K562 (cell line): ENCODE data around the gene USHBP1. TPM values are rescaled to one million over a fixed set of nuclear protein-coding genes. Genes with fewer than 3 reads are reported as not detected.

Source experiments
- CCNT2 ChIP-seq: IDR thresholded peaks from 2 replicates; pipeline ENCODE4 v1.6.1; 2011; ENCODE audit warnings: borderline replicate concordance, low read depth, mild to moderate bottlenecking, moderate library complexity, mixed read lengths, low read length; ENCODE audit not compliant: insufficient read length; ENCODE audit errors: extremely low read depth
- CGGBP1 ChIP-seq: fragments of 250-450 bp; sonication (Bioruptor Pico); IDR thresholded peaks from 2 replicates; pipeline ENCODE4 v1.9.0; 2021; ENCODE audit warnings: mild to moderate bottlenecking
- EGR1 ChIP-seq: fragments of 450-650 bp; conservative IDR thresholded peaks from 2 replicates; pipeline ENCODE4 v1.6.1; 2017; ENCODE audit warnings: mild to moderate bottlenecking
- MBD1 ChIP-seq: fragments of 250-450 bp; sonication (Bioruptor Pico); IDR thresholded peaks from 2 replicates; pipeline ENCODE4 v1.8.0; 2022; ENCODE audit warnings: inconsistent platforms
- MED1 ChIP-seq: sonication (generic); formaldehyde crosslinking; IDR thresholded peaks from 2 replicates; pipeline ENCODE4 v1.8.1; 2023; ENCODE audit warnings: missing genetic modification reagents, borderline replicate concordance
- MLLT1 ChIP-seq, 2 experiments: fragments of 450-650 bp; IDR thresholded peaks; 2 replicates each; pipeline ENCODE4 v1.6.1; 2016
- NFIX ChIP-seq: fragments of 250-450 bp; sonication (Bioruptor Pico); IDR thresholded peaks from 2 replicates; pipeline ENCODE4 v1.4.0; 2020; ENCODE audit warnings: low read depth, mild to moderate bottlenecking, moderate library complexity
- RBM22 ChIP-seq: fragments of 200-400 bp; formaldehyde crosslinking; IDR thresholded peaks from 2 replicates; pipeline ENCODE4 v1.6.1; 2018; ENCODE audit warnings: low read length, low read depth; ENCODE audit not compliant: poor library complexity, severe bottlenecking
- RBM34 ChIP-seq: fragments of 200-400 bp; formaldehyde crosslinking; IDR thresholded peaks from 2 replicates; pipeline ENCODE4 v1.6.1; 2018; ENCODE audit warnings: low read length, borderline replicate concordance; ENCODE audit not compliant: insufficient read depth
- RFX1 ChIP-seq: fragments of 450-650 bp; IDR thresholded peaks from 2 replicates; pipeline ENCODE4 v1.6.1; 2016; ENCODE audit warnings: mild to moderate bottlenecking, moderate library complexity
- SMARCA4 ChIP-seq: fragments of 450-650 bp; IDR thresholded peaks from 2 replicates; pipeline ENCODE4 v1.6.1; 2016
- TAF9B ChIP-seq: fragments of 450-650 bp; IDR thresholded peaks from 2 replicates; pipeline ENCODE4 v1.6.1; 2018; ENCODE audit warnings: mild to moderate bottlenecking; ENCODE audit not compliant: partially characterized antibody
- TEAD4 ChIP-seq, 2 experiments: sonication (generic) in 1 of 2; formaldehyde crosslinking in 1 of 2; IDR thresholded peaks; 2 replicates each; pipeline versions ENCODE4 v1.6.1 to v1.8.0; 2012 to 2022; ENCODE audit warnings: borderline replicate concordance in 1 of 2, inconsistent platforms in 1 of 2, low read length in 1 of 2, mild to moderate bottlenecking in 1 of 2, missing genetic modification reagents in 1 of 2
- TSC22D4 ChIP-seq: fragments of 450-650 bp; IDR thresholded peaks from 2 replicates; pipeline ENCODE4 v1.6.1; 2016; ENCODE audit warnings: missing genetic modification characterization, missing biosample characterization, control low read depth
- ZBED1 ChIP-seq: IDR thresholded peaks from 2 replicates; pipeline ENCODE4 v1.6.1; 2014
- ZBTB1 ChIP-seq: sonication (generic); formaldehyde crosslinking; IDR thresholded peaks from 2 replicates; pipeline ENCODE4 v1.8.1; 2023; ENCODE audit warnings: missing genetic modification reagents, low read depth, mild to moderate bottlenecking, borderline replicate concordance
- ZBTB33 ChIP-seq: sonication (generic); formaldehyde crosslinking; IDR thresholded peaks from 2 replicates; pipeline ENCODE4 v1.8.1; 2023; ENCODE audit warnings: mild to moderate bottlenecking, missing genetic modification reagents
- ZNF184 ChIP-seq: sonication (generic); formaldehyde crosslinking; IDR thresholded peaks from 2 replicates; pipeline ENCODE4 v1.5.0; 2020; ENCODE audit warnings: missing genetic modification reagents
- ZNF311 ChIP-seq: fragments of 250-450 bp; sonication (Bioruptor Pico); IDR thresholded peaks from 2 replicates; pipeline ENCODE4 v1.4.0; 2020; ENCODE audit warnings: mild to moderate bottlenecking, moderate library complexity
- ZNF655 ChIP-seq: fragments of 250-450 bp; sonication (Bioruptor Pico); IDR thresholded peaks from 2 replicates; pipeline ENCODE4 v1.5.0; 2021
- ZNF707 ChIP-seq: fragments of 250-450 bp; sonication (Bioruptor Pico); conservative IDR thresholded peaks from 2 replicates; pipeline ENCODE4 v1.8.0; 2022; ENCODE audit warnings: inconsistent platforms, mild to moderate bottlenecking, moderate library complexity
- ZNF785 ChIP-seq: fragments of 250-450 bp; sonication (Bioruptor Pico); IDR thresholded peaks from 2 replicates; pipeline ENCODE4 v1.4.0; 2020; ENCODE audit warnings: mild to moderate bottlenecking
- ZSCAN29 ChIP-seq: fragments of 450-650 bp; IDR thresholded peaks from 2 replicates; pipeline ENCODE4 v1.6.1; 2017
- polyA plus RNA-seq, 8 experiments: library from polyadenylated mRNA; depleted of rRNA in 4 of 8; stranded (reverse) in 5 of 8; unstranded in 3 of 8; fragments of >200 nt; fragmentation: Nextera tagmentation in 2 of 8; fragmentation: Illumina TruSeq in 1 of 8; extraction: Ambion mirVana in 2 of 8; extraction: Trizol in 1 of 8; gene quantifications; 2 replicates each; pipeline versions ENCODE4 v1.2.1 to v1.2.3, GENCODE V29; 2011 to 2014; ENCODE audit warnings: inconsistent platforms in 1 of 8, missing spikeins in 1 of 8
- total RNA-seq, 7 experiments: library from RNA; depleted of rRNA in 6 of 7; stranded (reverse); fragments of >200 nt in 6 of 7; fragmentation: Illumina TruSeq in 2 of 7; extraction: Trizol in 2 of 7; gene quantifications; 2 replicates each; pipeline versions ENCODE4 v1.2.1 to v1.2.3, GENCODE V29; 2011 to 2021; ENCODE audit warnings: low replicate concordance in 1 of 7

USHBP1 gene
- total and polyA plus RNA-seq, 9 of the 15 experiments (the other 6 are each of a cell fraction or from before 2014, with no cell fraction given), result 0.03 to 0.10 (median 0.05) TPM; not detected in 5

GRCh38 chr19:17282488-17283125 is 18.1 kb upstream of the USHBP1 start (continued):
- TF ChIP-seq ZSCAN29 (no peak), NFIX (CRISPR knock-in tag) (no peak), MLLT1 (IDR thresholded peaks at IDR 0.05) (no peak), RFX1 (no peak), ZNF785 (CRISPR knock-in tag) (no peak), ZNF655 (CRISPR knock-in tag) (no peak), ZBTB33 (peak; percentile 75; the same call in 1 of the 2 replicates), MBD1 (CRISPR knock-in tag) (peak; percentile 77; the same call in 1 of the 2 replicates), ZNF311 (CRISPR knock-in tag) (no peak), TEAD4 (IDR thresholded peaks at IDR 0.05; ENCODE audit: low read length) (no peak), TEAD4 (CRISPR knock-in tag; IDR thresholded peaks at IDR 0.05; ENCODE audit: borderline replicate concordance) (no peak), EGR1 (no peak), ZBTB1 (CRISPR knock-in tag) (no peak), ZNF184 (CRISPR knock-in tag) (no peak), MED1 (no peak), CGGBP1 (CRISPR knock-in tag) (no peak), ZNF707 (CRISPR knock-in tag) (no peak), CCNT2 (peak; percentile 36), SMARCA4 (no peak), TAF9B (no peak), TSC22D4 (no peak), ZBED1 (no peak), RBM22 (no peak), RBM34 (no peak)
